IPS DF 6.9 (cell line): ENCODE measurements around the gene SEBOX.
"Not testable (repeated sequence)": the region's sequence is repeated elsewhere in the genome, so short reads cannot be mapped to it uniquely, and the experiment has no call there.

Experiments used
- DNase-seq: peaks from one replicate; pipeline ENCODE4 v3.0.0-alpha.2; 2013; ENCODE audit warnings: low read depth, low spot score
- H3K27ac ChIP-seq: one replicate; pipeline ENCODE4 v1.5.1; 2013; ENCODE audit warnings: low read length, control low read depth
- H3K27me3 ChIP-seq: 2 replicates; pipeline ENCODE4 v1.6.1; 2013; ENCODE audit warnings: mild to moderate bottlenecking, low read length; ENCODE audit not compliant: control insufficient read depth, insufficient read depth
- H3K36me3 ChIP-seq: 2 replicates; pipeline ENCODE4 v1.6.1; 2013; ENCODE audit warnings: low read length; ENCODE audit not compliant: control insufficient read depth, insufficient read depth
- H3K4me1 ChIP-seq: 2 replicates; pipeline ENCODE4 v1.6.1; 2013; ENCODE audit warnings: low read length; ENCODE audit not compliant: control insufficient read depth, insufficient read depth
- H3K4me3 ChIP-seq: 2 replicates; pipeline ENCODE4 v1.5.1; 2013; ENCODE audit warnings: mild to moderate bottlenecking, low read length
- H3K9me3 ChIP-seq: 2 replicates; pipeline ENCODE4 v1.6.1; 2013; ENCODE audit warnings: low read length, inconsistent platforms; ENCODE audit not compliant: control insufficient read depth, insufficient read depth
- WGBS: extraction: QIAGEN DNeasy Blood & Tissue Kit; methylation state at CpG from one replicate; pipeline ENCODE4 v1.1.7; 2013; ENCODE audit warnings: mixed read lengths, missing lambda C conversion rate; ENCODE audit not compliant: insufficient read length, insufficient coverage; 5-methylcytosine and 5-hydroxymethylcytosine counted together

The SEBOX gene

DNA sequence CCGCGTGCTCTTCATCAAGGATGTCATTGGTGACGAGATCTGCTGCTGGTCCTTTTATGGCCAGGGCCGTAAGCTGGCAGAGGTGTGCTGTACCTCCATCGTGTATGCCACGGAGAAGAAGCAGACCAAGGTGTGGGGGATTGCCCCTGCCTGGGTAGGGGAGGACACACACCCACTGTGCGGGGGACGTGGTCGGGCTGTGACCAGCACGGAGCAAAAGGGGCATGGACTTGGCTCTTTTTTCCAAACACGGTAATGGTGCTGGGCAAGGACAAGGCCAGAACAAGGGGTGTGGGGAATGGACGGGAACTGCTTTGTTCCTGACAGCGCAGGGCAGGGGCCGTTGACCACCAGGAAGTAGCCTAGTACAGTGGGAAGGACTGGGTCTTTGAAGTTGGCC lies 22.7 kb downstream of the SEBOX start:
- Histone ChIP-seq H3K4me1 (no peaks in the 10 kb centered on the region), H3K4me3 (no peak overlapping the region), H3K27ac (no peak overlapping the region), H3K9me3 (no peaks in the 10 kb centered on the region), H3K27me3 (no peaks in the 10 kb centered on the region), H3K36me3 (peaks cover 28% of the 10 kb centered on the region)
- no CpG with 5 or more reads among the region's 14 CpGs for WGBS
- DNase-seq: no peak

DNA sequence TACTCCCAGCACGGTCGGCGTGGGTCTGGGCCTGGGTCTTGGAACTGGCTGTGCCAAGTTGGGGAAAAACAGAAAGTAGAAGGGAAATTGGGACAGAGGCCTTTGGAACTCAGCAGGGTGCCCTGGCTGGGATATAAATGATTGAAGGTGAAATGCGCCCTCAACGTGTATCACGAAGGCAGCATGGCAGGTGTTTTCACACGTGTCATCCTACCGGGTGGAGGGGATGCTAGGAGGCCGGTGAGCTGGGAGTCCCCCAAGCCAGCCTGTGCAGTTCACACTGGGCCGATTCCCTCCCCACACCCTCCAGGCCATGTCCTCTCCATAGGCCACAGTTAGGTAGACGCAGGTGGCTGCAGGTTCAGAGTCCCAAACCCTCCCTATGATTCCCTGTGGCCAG lies 23.5 kb downstream of the SEBOX start:
- Histone ChIP-seq H3K36me3 (peaks cover 28% of the 10 kb centered on the region), H3K4me1 (no peaks in the 10 kb centered on the region), H3K9me3 (no peaks in the 10 kb centered on the region), H3K4me3 (no peak overlapping the region), H3K27ac (no peak overlapping the region), H3K27me3 (no peaks in the 10 kb centered on the region)
- no CpG with 5 or more reads among the region's 11 CpGs for WGBS
- DNase-seq: no peak

DNA sequence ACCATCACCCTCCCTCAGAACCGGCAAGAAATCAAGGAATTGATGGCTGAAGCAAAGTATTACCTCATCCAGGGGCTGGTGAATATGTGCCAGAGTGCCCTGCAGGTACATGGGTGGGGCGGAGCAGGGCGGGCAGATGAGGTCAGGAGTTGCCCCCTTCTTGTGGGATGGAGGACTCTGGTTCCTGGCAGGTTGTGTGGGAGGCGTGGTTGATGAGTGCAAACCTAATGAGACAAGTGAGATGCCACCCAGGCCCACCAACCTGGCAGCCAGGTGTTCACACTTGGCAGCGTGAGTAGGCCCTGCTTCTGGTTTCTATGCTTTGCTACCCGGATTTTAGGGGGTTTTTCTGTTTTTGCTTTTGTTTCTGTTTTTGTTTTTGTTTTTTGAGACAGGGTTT lies 24.6 kb downstream of the SEBOX start:
- no peak for DNase-seq

GRCh38 chr17:28339431-28339830 lies 25.6 kb downstream of the SEBOX start:
- peaks cover 22% of the 10 kb centered on the region for H3K36me3 ChIP-seq
- no peaks in the 10 kb centered on the region for H3K4me1 ChIP-seq
- H3K9me3 ChIP-seq: no peaks in the 10 kb centered on the region
- DNase-seq: no peak
- H3K27ac ChIP-seq: no peak overlapping the region
- no peaks in the 10 kb centered on the region for H3K27me3 ChIP-seq
- WGBS: no CpG with 5 or more reads among the region's 15 CpGs
- no peak overlapping the region for H3K4me3 ChIP-seq

More for the DNA sequence above, 24.6 kb downstream of the SEBOX start:
- Histone ChIP-seq H3K4me1 (no peaks in the 10 kb centered on the region), H3K36me3 (peaks cover 23% of the 10 kb centered on the region), H3K27ac (no peak overlapping the region), H3K9me3 (no peaks in the 10 kb centered on the region), H3K27me3 (no peaks in the 10 kb centered on the region), H3K4me3 (no peak overlapping the region)
- no CpG with 5 or more reads among the region's 6 CpGs for WGBS

- H3K27me3 ChIP-seq, H3K4me3 ChIP-seq, DNase-seq, H3K4me1 ChIP-seq, H3K9me3 ChIP-seq, H3K27ac ChIP-seq: not testable (repeated sequence)
- peaks cover 17% of the 10 kb centered on the region for H3K36me3 ChIP-seq
- no CpG with 5 or more reads among the region's 8 CpGs for WGBS
Measured at GRCh38 chr17:28338769-28339212, 26.2 kb downstream of the SEBOX start.

DNA sequence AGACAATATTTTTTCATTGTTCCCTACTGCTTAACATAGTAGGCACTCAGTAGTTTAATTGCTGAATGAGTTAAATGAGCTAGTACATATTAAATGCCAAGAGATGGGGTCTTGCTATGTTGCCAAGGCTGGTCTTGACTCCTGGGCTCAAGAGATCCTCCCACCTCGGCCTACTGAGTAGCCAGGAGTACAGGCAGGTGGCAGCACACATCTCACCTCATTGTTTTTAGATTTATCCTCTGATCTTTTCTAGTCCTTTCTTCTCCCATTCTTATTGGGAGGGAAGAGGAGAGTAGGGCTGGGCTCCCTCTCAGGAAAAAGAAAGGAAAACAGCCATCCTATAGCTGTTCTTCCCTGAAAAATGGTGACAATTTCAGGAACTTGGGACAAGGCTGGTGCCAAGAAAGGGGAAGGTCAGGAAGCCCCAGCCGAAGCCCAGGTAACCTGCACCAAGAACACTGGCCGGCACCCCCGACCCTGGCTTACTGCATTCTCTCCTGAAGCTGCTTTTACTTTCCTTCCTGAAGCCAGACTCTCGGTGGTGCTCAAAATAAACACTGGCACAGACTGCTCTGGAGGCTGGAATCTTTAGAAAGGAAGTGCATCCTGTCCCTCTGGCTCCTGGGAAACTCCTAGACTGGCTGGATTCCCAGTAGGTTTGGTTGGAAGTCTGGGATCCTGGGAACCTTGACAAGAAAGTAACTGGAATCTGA lies 26.8 kb downstream of the SEBOX start:
- Histone ChIP-seq H3K27ac (no peak overlapping the region), H3K4me1 (no peaks in the 10 kb centered on the region), H3K36me3 (peaks cover 15% of the 10 kb centered on the region), H3K27me3 (no peaks in the 10 kb centered on the region), H3K9me3 (no peaks in the 10 kb centered on the region), H3K4me3 (no peak overlapping the region)
- no CpG with 5 or more reads among the region's 5 CpGs for WGBS
- no peak for DNase-seq

DNA sequence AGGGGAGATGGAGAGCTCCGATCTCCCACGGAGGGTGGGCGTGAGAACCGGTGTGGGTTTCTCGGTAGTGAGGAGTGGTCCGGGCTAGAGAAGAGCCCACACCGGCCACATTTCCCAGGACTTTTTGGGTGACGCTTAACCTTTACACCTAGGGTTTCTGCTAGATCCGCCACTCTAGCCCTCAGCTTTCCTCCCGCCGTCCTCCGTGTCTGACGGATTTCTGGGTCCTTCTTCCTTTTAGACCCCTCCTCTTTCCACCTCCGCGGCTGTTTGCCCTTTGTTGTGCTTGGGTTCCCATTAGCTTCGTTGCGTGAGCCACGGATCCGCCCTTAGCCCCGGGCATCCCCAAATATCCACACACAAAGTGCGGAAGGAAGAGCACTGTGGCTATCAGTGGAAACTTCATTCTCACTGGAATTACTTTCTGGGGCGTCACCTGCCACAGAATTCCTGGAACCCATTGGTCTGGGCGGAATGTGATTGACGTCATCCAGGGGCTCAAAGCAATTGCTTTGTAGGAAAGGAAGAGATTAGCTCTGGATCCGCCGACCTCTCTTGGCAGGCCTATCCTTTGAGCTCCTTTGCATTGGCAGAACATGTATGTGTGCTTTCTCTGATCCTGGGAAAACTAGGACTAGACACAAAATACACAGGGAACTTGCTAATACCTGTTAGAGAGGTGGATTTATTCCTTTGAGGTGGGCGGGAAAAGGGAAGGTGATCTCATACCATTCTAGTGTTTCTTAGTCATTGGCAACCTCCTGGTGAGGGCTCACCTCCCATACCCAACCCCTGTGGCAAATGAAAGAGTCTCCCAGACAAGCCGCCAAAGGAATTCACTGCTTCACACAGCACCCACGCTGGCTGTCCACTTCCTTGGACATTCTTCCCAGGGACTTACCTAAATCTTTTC lies 28.8 kb downstream of the SEBOX start:
- H3K27ac ChIP-seq: no peak overlapping the region
- peak overlapping the region; percentile 66 for H3K4me3 ChIP-seq
- no peaks in the 10 kb centered on the region for H3K27me3 ChIP-seq
- no peaks in the 10 kb centered on the region for H3K4me1 ChIP-seq
- WGBS: no CpG with 5 or more reads among the region's 29 CpGs
- DNase-seq: peak; percentile 52
- H3K9me3 ChIP-seq: no peaks in the 10 kb centered on the region
- H3K36me3 ChIP-seq: peaks cover 4% of the 10 kb centered on the region

DNA sequence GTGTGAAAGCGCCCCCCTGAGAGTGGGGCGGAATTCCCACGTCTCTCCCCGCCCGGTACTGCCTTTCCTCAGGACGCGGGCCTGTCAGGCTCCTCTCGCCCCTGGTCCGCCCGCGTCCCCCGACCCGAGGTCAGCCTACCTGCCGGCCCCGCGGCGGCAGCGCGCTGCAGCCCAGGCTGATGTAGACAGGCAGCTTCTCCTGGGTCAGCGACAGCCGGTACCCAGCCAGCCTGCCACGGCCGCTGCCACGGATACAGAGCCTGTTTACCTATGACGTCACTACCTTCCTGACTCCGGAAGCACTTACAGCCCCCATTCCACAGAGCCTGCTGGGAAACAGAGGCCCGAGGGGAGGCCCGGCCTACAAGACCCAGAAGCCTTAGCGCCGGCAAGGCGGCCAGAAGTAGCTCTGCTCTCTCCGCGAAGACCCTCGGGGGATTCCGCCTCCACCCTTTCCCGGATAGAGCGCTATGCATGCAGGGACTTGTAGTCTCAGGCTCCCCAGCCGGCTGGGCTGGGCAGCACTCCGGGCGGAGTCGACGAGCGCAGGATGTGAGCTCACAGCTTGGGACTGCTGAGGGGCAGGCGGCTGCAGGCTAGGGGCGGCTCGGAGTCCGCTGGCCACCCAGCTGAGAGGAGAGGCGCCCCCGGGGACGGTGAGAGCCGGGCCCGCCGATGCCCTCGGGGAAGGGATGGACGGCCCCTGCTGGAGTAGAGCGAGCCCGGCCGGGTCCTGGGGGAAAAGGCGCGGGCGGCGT lies 29.6 kb downstream of the SEBOX start, which contains the start of the genes IFT20 and TNFAIP1:
IFT20 (minus strand) TSS at position 272 of the 758 bp plus-strand sequence. CDS start 3,487 bp downstream, outside the sequence.
TNFAIP1 (plus strand) TSS at position 561 of the 758 bp plus-strand sequence. CDS start 3,761 bp downstream, outside the sequence.
- H3K27me3 ChIP-seq: no peaks in the 10 kb centered on the region
- H3K27ac ChIP-seq: no peak within 1 kb of the TSS
- no peaks in the 10 kb centered on the region for H3K9me3 ChIP-seq
- H3K36me3 ChIP-seq: 0 out of 2 replicates have a peak, but pooled peaks cover 3% of the 10 kb centered on the region
- WGBS: no CpG with 5 or more reads among the region's 62 CpGs
- peak within 1 kb of the TSS; percentile 66 for H3K4me3 ChIP-seq
- H3K4me1 ChIP-seq: no peaks in the 10 kb centered on the region
- peak; percentile 98 for DNase-seq

DNA sequence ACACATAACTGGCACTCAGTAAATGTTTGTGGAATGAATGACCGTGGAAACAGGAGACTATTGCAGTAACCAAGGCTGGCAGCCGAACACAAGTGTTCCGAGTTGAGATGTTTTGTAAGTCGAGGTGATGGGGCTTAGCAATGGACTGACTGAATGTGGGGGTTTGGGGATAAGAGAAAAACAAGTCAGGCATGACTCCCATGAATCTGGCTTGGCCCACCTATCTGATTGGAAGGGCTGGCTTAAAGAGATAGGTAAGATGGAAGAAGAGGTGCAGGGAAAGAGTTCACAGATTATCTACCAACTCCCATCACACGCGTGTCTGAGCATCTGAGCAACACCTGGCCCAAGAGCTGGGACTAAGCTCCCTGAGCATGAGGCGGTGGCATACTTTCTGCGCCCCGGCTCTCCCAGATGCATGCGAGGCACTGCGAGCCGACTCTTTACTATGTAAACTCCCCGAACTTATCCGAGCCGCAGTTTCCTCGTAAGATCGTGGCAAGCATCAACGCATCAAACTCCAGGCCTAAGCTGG lies 30.3 kb downstream of the SEBOX start:
- no CpG with 5 or more reads among the region's 18 CpGs for WGBS
- H3K4me1 ChIP-seq: no peaks in the 10 kb centered on the region
- H3K27ac ChIP-seq: no peak overlapping the region
- no peaks in the 10 kb centered on the region for H3K27me3 ChIP-seq
- peak overlapping the region; percentile 63 for H3K4me3 ChIP-seq
- 0 out of 2 replicates have a peak, but pooled peaks cover 3% of the 10 kb centered on the region for H3K36me3 ChIP-seq
- DNase-seq: no peak
- H3K9me3 ChIP-seq: no peaks in the 10 kb centered on the region

- Histone ChIP-seq H3K27ac (no peak overlapping the region), H3K9me3 (no peaks in the 10 kb centered on the region), H3K4me3 (no peak overlapping the region), H3K36me3 (no peaks in the 10 kb centered on the region), H3K27me3 (no peaks in the 10 kb centered on the region), H3K4me1 (no peaks in the 10 kb centered on the region)
- no peak for DNase-seq
- no CpG with 5 or more reads among the region's 6 CpGs for WGBS
Measured at GRCh38 chr17:28334171-28334570, 30.8 kb downstream of the SEBOX start.
